DND-41 (cell line): Measurements from ENCODE around the gene EVI5L.

Experiments
- CTCF ChIP-seq: IDR thresholded peaks from 2 replicates; pipeline ENCODE4 v1.5.1; 2012; ENCODE audit warnings: borderline replicate concordance, low read length, moderate library complexity, mild to moderate bottlenecking; ENCODE audit not compliant: poor library complexity, severe bottlenecking; ENCODE audit errors: extremely low read depth
- EZH2 ChIP-seq: IDR thresholded peaks from 3 replicates; pipeline ENCODE4 v1.6.1; 2012; ENCODE audit warnings: borderline replicate concordance, low read depth, mild to moderate bottlenecking, moderate library complexity, low read length, inconsistent platforms; ENCODE audit not compliant: severe bottlenecking

GRCh38 chr19:7881910-7882309 is 51.9 kb downstream of the EVI5L start:
- TF ChIP-seq CTCF (no peak), EZH2 (no peak)
